IMR-90 (cell line): ENCODE data around the gene LILRA2. TPM values are rescaled to one million over a fixed set of nuclear protein-coding genes. Genes with fewer than 3 reads are reported as not detected.
"Not testable (repeated sequence)": the region's sequence is repeated elsewhere in the genome, so short reads cannot be mapped to it uniquely, and the experiment has no call there.

Source experiments
- ATAC-seq: fragments of 200-7000 bp; cut with Tn5 transposase; 2 replicates; pipeline ENCODE4 v1.9.1; 2020; ENCODE audit warnings: low read depth, mild to moderate bottlenecking, moderate library complexity
- BruUV-seq: library from RNA; stranded (reverse); fragments of 400-500 nt; replicated peaks from 2 replicates; lab custom pipeline; 2021; lab: Mats Ljungman, UMichigan
- CTCF ChIA-PET: fragments of 300-600 bp; formaldehyde crosslinking; extraction: SDS; loops from one replicate; lab custom pipeline; 2021; ENCODE audit warnings: antibody characterized with exemption; lab: Yijun Ruan, JAX
- POLR2A ChIA-PET: fragments of 300-600 bp; sonication (Branson Sonifier 250); formaldehyde crosslinking; loops from one replicate; lab custom pipeline; 2022; ENCODE audit warnings: antibody characterized with exemption; ENCODE audit not compliant: unreplicated experiment; lab: Charles Lee
- DNase-seq: peaks from one replicate; pipeline ENCODE4 v3.0.0; 2013
- H2AFZ ChIP-seq: replicated peaks from 2 replicates; pipeline ENCODE3; 2013; ENCODE audit warnings: low read length, mild to moderate bottlenecking; ENCODE audit not compliant: poor library complexity
- H2AK5ac ChIP-seq: 2 replicates; pipeline ENCODE4 v1.6.1; 2013; ENCODE audit warnings: low read depth, low read length, inconsistent platforms
- H2AK9ac ChIP-seq: replicated peaks from 2 replicates; pipeline ENCODE3; 2013; ENCODE audit warnings: mild to moderate bottlenecking, low read depth, low read length, moderate library complexity; ENCODE audit not compliant: poor library complexity
- H2BK120ac ChIP-seq: 2 replicates; pipeline ENCODE4 v1.6.1; 2013; ENCODE audit warnings: low read depth, low read length, inconsistent platforms
- H2BK15ac ChIP-seq: 3 replicates; pipeline ENCODE4 v1.6.1; 2013; ENCODE audit warnings: low read depth, low read length, inconsistent platforms
- H2BK20ac ChIP-seq: 2 replicates; pipeline ENCODE4 v1.6.1; 2013; ENCODE audit warnings: low read depth, mild to moderate bottlenecking, inconsistent platforms, low read length, moderate library complexity
- H2BK5ac ChIP-seq: 2 replicates; pipeline ENCODE4 v1.6.1; 2013; ENCODE audit warnings: mild to moderate bottlenecking, low read depth, low read length, inconsistent platforms; ENCODE audit not compliant: poor library complexity, severe bottlenecking
- H3K14ac ChIP-seq: replicated peaks from 2 replicates; pipeline ENCODE4 v1.6.1; 2013; ENCODE audit warnings: low read depth, low read length, inconsistent platforms
- H3K18ac ChIP-seq: 2 replicates; pipeline ENCODE4 v1.6.1; 2013; ENCODE audit warnings: low read depth, low read length, control low read depth
- H3K23ac ChIP-seq: 2 replicates; pipeline ENCODE4 v1.6.1; 2013; ENCODE audit warnings: low read depth, low read length, inconsistent platforms
- H3K27ac ChIP-seq: 2 replicates; pipeline ENCODE4 v1.5.1; 2013; ENCODE audit warnings: mild to moderate bottlenecking, control low read depth, low read length; ENCODE audit not compliant: insufficient read depth
- H3K27me3 ChIP-seq: 2 replicates; pipeline ENCODE4 v1.6.1; 2013; ENCODE audit warnings: low read length; ENCODE audit not compliant: control insufficient read depth, insufficient read depth
- H3K36me3 ChIP-seq: 2 replicates; pipeline ENCODE4 v1.6.1; 2013; ENCODE audit warnings: low read length, mixed read lengths; ENCODE audit not compliant: control insufficient read depth, insufficient read depth
- H3K4ac ChIP-seq: 2 replicates; pipeline ENCODE4 v1.6.1; 2013; ENCODE audit warnings: low read depth, low read length, inconsistent platforms
- H3K4me1 ChIP-seq: 2 replicates; pipeline ENCODE4 v1.6.1; 2013; ENCODE audit warnings: low read length, mixed read lengths; ENCODE audit not compliant: control insufficient read depth, insufficient read depth
- H3K4me2 ChIP-seq: 2 replicates; pipeline ENCODE4 v1.6.1; 2013; ENCODE audit warnings: low read depth, mild to moderate bottlenecking, control low read depth, low read length, moderate library complexity
- H3K4me3 ChIP-seq: 2 replicates; pipeline ENCODE4 v1.5.1; 2013; ENCODE audit warnings: low read depth, mild to moderate bottlenecking, control low read depth, low read length, moderate library complexity; ENCODE audit not compliant: insufficient read depth
- H3K56ac ChIP-seq: 2 replicates; pipeline ENCODE4 v1.6.1; 2013; ENCODE audit warnings: low read length, inconsistent platforms; ENCODE audit not compliant: insufficient read depth; ENCODE audit errors: extremely low read depth
- H3K79me1 ChIP-seq, 2 experiments: 2 replicates each; pipeline ENCODE4 v1.6.1; 2013; ENCODE audit warnings: low read length in 2 of 2, inconsistent platforms in 1 of 2, low read depth in 1 of 2
- H3K9ac ChIP-seq: 2 replicates; pipeline ENCODE4 v1.6.1; 2013; ENCODE audit warnings: low read depth, low read length, control low read depth
- H3K9me1 ChIP-seq: 2 replicates; pipeline ENCODE4 v1.6.1; 2013; ENCODE audit warnings: low read length, inconsistent platforms; ENCODE audit not compliant: insufficient read depth
- H3K9me3 ChIP-seq: 2 replicates; pipeline ENCODE4 v1.6.1; 2013; ENCODE audit warnings: low read length; ENCODE audit not compliant: control insufficient read depth, insufficient read depth
- H4K20me1 ChIP-seq: 2 replicates; pipeline ENCODE4 v1.6.1; 2013; ENCODE audit warnings: low read length, inconsistent platforms; ENCODE audit not compliant: insufficient read depth
- H4K5ac ChIP-seq: 2 replicates; pipeline ENCODE4 v1.6.1; 2013; ENCODE audit warnings: mild to moderate bottlenecking, low read depth, low read length, control low read depth
- H4K8ac ChIP-seq, 2 experiments: 2 replicates each; pipeline ENCODE4 v1.6.1; 2013; ENCODE audit warnings: low read depth in 2 of 2, low read length in 2 of 2, control low read depth in 1 of 2, inconsistent platforms in 1 of 2
- H4K91ac ChIP-seq: 2 replicates; pipeline ENCODE4 v1.6.1; 2013; ENCODE audit warnings: low read depth, low read length, inconsistent platforms; ENCODE audit not compliant: insufficient read depth
- WGBS, 2 experiments: methylation state at CpG; one replicate each; pipeline versions ENCODE4 v1.1.5 to v1.1.7; 2013; ENCODE audit warnings: missing lambda C conversion rate in 2 of 2; ENCODE audit not compliant: insufficient read length in 1 of 2; ENCODE audit errors: extremely low coverage in 2 of 2; 5-methylcytosine and 5-hydroxymethylcytosine counted together
- dilution Hi-C: fragments of 300-500 bp; cut with HindIII; formaldehyde crosslinking; loops from one replicate; pipeline ENCODE4 v1.14.3; 2018; ENCODE audit warnings: low sequenced_read_pairs; ENCODE audit not compliant: unreplicated experiment
- in situ Hi-C: fragments of 300-500 bp; cut with MboI; formaldehyde crosslinking; loops from 3 replicates; pipeline ENCODE4 v1.14.3; 2019; ENCODE audit warnings: low sequenced_read_pairs, inconsistent platforms, mixed read lengths
- intact Hi-C: fragments of 100-400 bp; cut with micrococcal nuclease; formaldehyde crosslinking; loops from 2 replicates; pipeline ENCODE4 v1.10.0; 2022
- polyA plus RNA-seq, 3 experiments: library from polyadenylated mRNA; depleted of rRNA; stranded (reverse); fragments of >200 nt; gene quantifications; 2 replicates each; pipeline ENCODE4 v1.2.3, GENCODE V29; 2012; ENCODE audit warnings: low replicate concordance in 1 of 3
- total RNA-seq: library from RNA; depleted of rRNA; stranded (reverse); fragments of >200 nt; gene quantifications from 2 replicates; pipeline ENCODE4 v1.2.3, GENCODE V29; 2012

The LILRA2 gene
- total and polyA plus RNA-seq, 2 of the 4 experiments (the other 2 are of a cell fraction) = not detected

GRCh38 chr19:54593931-54594626, 20.5 kb downstream of the LILRA2 start:
- H3K56ac ChIP-seq, H3K4ac ChIP-seq, in situ Hi-C loops, H3K4me1 ChIP-seq, H3K79me1 ChIP-seq, H3K36me3 ChIP-seq, CTCF ChIA-PET, POLR2A ChIA-PET, H2AK5ac ChIP-seq, intact Hi-C loops, H2AK9ac ChIP-seq, H4K91ac ChIP-seq, H4K20me1 ChIP-seq, H3K4me2 ChIP-seq, BruUV-seq, H3K27me3 ChIP-seq, H2AFZ ChIP-seq, H3K9ac ChIP-seq, H3K4me3 ChIP-seq, dilution Hi-C loops, DNase-seq, H3K9me1 ChIP-seq, H2BK5ac ChIP-seq, H2BK20ac ChIP-seq, H3K27ac ChIP-seq, H4K5ac ChIP-seq, H2BK120ac ChIP-seq, H3K14ac ChIP-seq, H4K8ac ChIP-seq, ATAC-seq, H2BK15ac ChIP-seq, H3K18ac ChIP-seq, H3K23ac ChIP-seq: not testable (repeated sequence)
- WGBS, 2 experiments = no CpG with 5 or more reads among the region's 9 CpGs
- H3K9me3 ChIP-seq = peaks cover 46% of the 10 kb centered on the region
